IMR-90 (cell line): ENCODE measurements around the gene NPHP4. TPM values are rescaled to one million over a fixed set of nuclear protein-coding genes. Genes with fewer than 3 reads are reported as not detected.
A peak's percentile ranks its signal among the peaks of the same experiment; 100 is the strongest.

Experiments used
- ATAC-seq: fragments of 200-7000 bp; cut with Tn5 transposase; 2 replicates; pipeline ENCODE4 v1.9.1; 2020; ENCODE audit warnings: low read depth, mild to moderate bottlenecking, moderate library complexity
- BruUV-seq: library from RNA; stranded (reverse); fragments of 400-500 nt; replicated peaks from 2 replicates; lab custom pipeline; 2021; lab: Mats Ljungman, UMichigan
- CTCF ChIA-PET: fragments of 300-600 bp; formaldehyde crosslinking; extraction: SDS; loops from one replicate; lab custom pipeline; 2021; ENCODE audit warnings: antibody characterized with exemption; lab: Yijun Ruan, JAX
- POLR2A ChIA-PET: fragments of 300-600 bp; sonication (Branson Sonifier 250); formaldehyde crosslinking; loops from one replicate; lab custom pipeline; 2022; ENCODE audit warnings: antibody characterized with exemption; ENCODE audit not compliant: unreplicated experiment; lab: Charles Lee
- DNase-seq: peaks from one replicate; pipeline ENCODE4 v3.0.0; 2013
- H2AFZ ChIP-seq: replicated peaks from 2 replicates; pipeline ENCODE3; 2013; ENCODE audit warnings: low read length, mild to moderate bottlenecking; ENCODE audit not compliant: poor library complexity
- H2AK5ac ChIP-seq: 2 replicates; pipeline ENCODE4 v1.6.1; 2013; ENCODE audit warnings: low read depth, low read length, inconsistent platforms
- H2AK9ac ChIP-seq: replicated peaks from 2 replicates; pipeline ENCODE3; 2013; ENCODE audit warnings: mild to moderate bottlenecking, low read depth, low read length, moderate library complexity; ENCODE audit not compliant: poor library complexity
- H2BK120ac ChIP-seq: 2 replicates; pipeline ENCODE4 v1.6.1; 2013; ENCODE audit warnings: low read depth, low read length, inconsistent platforms
- H2BK15ac ChIP-seq: 3 replicates; pipeline ENCODE4 v1.6.1; 2013; ENCODE audit warnings: low read depth, low read length, inconsistent platforms
- H2BK20ac ChIP-seq: 2 replicates; pipeline ENCODE4 v1.6.1; 2013; ENCODE audit warnings: low read depth, mild to moderate bottlenecking, inconsistent platforms, low read length, moderate library complexity
- H2BK5ac ChIP-seq: 2 replicates; pipeline ENCODE4 v1.6.1; 2013; ENCODE audit warnings: mild to moderate bottlenecking, low read depth, low read length, inconsistent platforms; ENCODE audit not compliant: poor library complexity, severe bottlenecking
- H3K14ac ChIP-seq: replicated peaks from 2 replicates; pipeline ENCODE4 v1.6.1; 2013; ENCODE audit warnings: low read depth, low read length, inconsistent platforms
- H3K18ac ChIP-seq: 2 replicates; pipeline ENCODE4 v1.6.1; 2013; ENCODE audit warnings: low read depth, low read length, control low read depth
- H3K23ac ChIP-seq: 2 replicates; pipeline ENCODE4 v1.6.1; 2013; ENCODE audit warnings: low read depth, low read length, inconsistent platforms
- H3K27ac ChIP-seq: 2 replicates; pipeline ENCODE4 v1.5.1; 2013; ENCODE audit warnings: mild to moderate bottlenecking, control low read depth, low read length; ENCODE audit not compliant: insufficient read depth
- H3K27me3 ChIP-seq: 2 replicates; pipeline ENCODE4 v1.6.1; 2013; ENCODE audit warnings: low read length; ENCODE audit not compliant: control insufficient read depth, insufficient read depth
- H3K36me3 ChIP-seq: 2 replicates; pipeline ENCODE4 v1.6.1; 2013; ENCODE audit warnings: low read length, mixed read lengths; ENCODE audit not compliant: control insufficient read depth, insufficient read depth
- H3K4ac ChIP-seq: 2 replicates; pipeline ENCODE4 v1.6.1; 2013; ENCODE audit warnings: low read depth, low read length, inconsistent platforms
- H3K4me1 ChIP-seq: 2 replicates; pipeline ENCODE4 v1.6.1; 2013; ENCODE audit warnings: low read length, mixed read lengths; ENCODE audit not compliant: control insufficient read depth, insufficient read depth
- H3K4me2 ChIP-seq: 2 replicates; pipeline ENCODE4 v1.6.1; 2013; ENCODE audit warnings: low read depth, mild to moderate bottlenecking, control low read depth, low read length, moderate library complexity
- H3K4me3 ChIP-seq: 2 replicates; pipeline ENCODE4 v1.5.1; 2013; ENCODE audit warnings: low read depth, mild to moderate bottlenecking, control low read depth, low read length, moderate library complexity; ENCODE audit not compliant: insufficient read depth
- H3K56ac ChIP-seq: 2 replicates; pipeline ENCODE4 v1.6.1; 2013; ENCODE audit warnings: low read length, inconsistent platforms; ENCODE audit not compliant: insufficient read depth; ENCODE audit errors: extremely low read depth
- H3K79me1 ChIP-seq, 2 experiments: 2 replicates each; pipeline ENCODE4 v1.6.1; 2013; ENCODE audit warnings: low read length in 2 of 2, inconsistent platforms in 1 of 2, low read depth in 1 of 2
- H3K9ac ChIP-seq: 2 replicates; pipeline ENCODE4 v1.6.1; 2013; ENCODE audit warnings: low read depth, low read length, control low read depth
- H3K9me1 ChIP-seq: 2 replicates; pipeline ENCODE4 v1.6.1; 2013; ENCODE audit warnings: low read length, inconsistent platforms; ENCODE audit not compliant: insufficient read depth
- H3K9me3 ChIP-seq: 2 replicates; pipeline ENCODE4 v1.6.1; 2013; ENCODE audit warnings: low read length; ENCODE audit not compliant: control insufficient read depth, insufficient read depth
- H4K20me1 ChIP-seq: 2 replicates; pipeline ENCODE4 v1.6.1; 2013; ENCODE audit warnings: low read length, inconsistent platforms; ENCODE audit not compliant: insufficient read depth
- H4K5ac ChIP-seq: 2 replicates; pipeline ENCODE4 v1.6.1; 2013; ENCODE audit warnings: mild to moderate bottlenecking, low read depth, low read length, control low read depth
- H4K8ac ChIP-seq, 2 experiments: 2 replicates each; pipeline ENCODE4 v1.6.1; 2013; ENCODE audit warnings: low read depth in 2 of 2, low read length in 2 of 2, control low read depth in 1 of 2, inconsistent platforms in 1 of 2
- H4K91ac ChIP-seq: 2 replicates; pipeline ENCODE4 v1.6.1; 2013; ENCODE audit warnings: low read depth, low read length, inconsistent platforms; ENCODE audit not compliant: insufficient read depth
- FOS ChIP-seq: fragments of 150-350 bp; IDR thresholded peaks from 2 replicates; pipeline ENCODE4 v1.6.1; 2016; ENCODE audit warnings: low read depth, low read length
- MAFK ChIP-seq: IDR thresholded peaks from 2 replicates; pipeline ENCODE4 v1.6.1; 2012; ENCODE audit warnings: low read depth, low read length, improper control_type of control experiment
- MXI1 ChIP-seq: IDR thresholded peaks from 2 replicates; pipeline ENCODE4 v1.6.1; 2012; ENCODE audit warnings: low read depth, mild to moderate bottlenecking, low read length, moderate library complexity, borderline replicate concordance
- NFE2L2 ChIP-seq: fragments of 150-350 bp; IDR thresholded peaks from 2 replicates; pipeline ENCODE4 v1.6.1; 2016; ENCODE audit warnings: low read depth, mild to moderate bottlenecking, low read length
- whole genome bisulfite sequencing, 2 experiments: methylation state at CpG; one replicate each; pipeline versions ENCODE4 v1.1.5 to v1.1.7; 2013; ENCODE audit warnings: missing lambda C conversion rate in 2 of 2; ENCODE audit not compliant: insufficient read length in 1 of 2; ENCODE audit errors: extremely low coverage in 2 of 2; 5-methylcytosine and 5-hydroxymethylcytosine counted together
- dilution Hi-C: fragments of 300-500 bp; cut with HindIII; formaldehyde crosslinking; loops from one replicate; pipeline ENCODE4 v1.14.3; 2018; ENCODE audit warnings: low sequenced_read_pairs; ENCODE audit not compliant: unreplicated experiment
- in situ Hi-C: fragments of 300-500 bp; cut with MboI; formaldehyde crosslinking; loops from 3 replicates; pipeline ENCODE4 v1.14.3; 2019; ENCODE audit warnings: low sequenced_read_pairs, inconsistent platforms, mixed read lengths
- intact Hi-C: fragments of 100-400 bp; cut with micrococcal nuclease; formaldehyde crosslinking; loops from 2 replicates; pipeline ENCODE4 v1.10.0; 2022
- polyA plus RNA-seq, 3 experiments: library from polyadenylated mRNA; depleted of rRNA; stranded (reverse); fragments of >200 nt; gene quantifications; 2 replicates each; pipeline ENCODE4 v1.2.3, GENCODE V29; 2012; ENCODE audit warnings: low replicate concordance in 1 of 3
- total RNA-seq: library from RNA; depleted of rRNA; stranded (reverse); fragments of >200 nt; gene quantifications from 2 replicates; pipeline ENCODE4 v1.2.3, GENCODE V29; 2012

The NPHP4 gene
- total and polyA plus RNA-seq, 2 of the 4 experiments (the other 2 are of a cell fraction): 2.0 to 5.5 TPM

DNA sequence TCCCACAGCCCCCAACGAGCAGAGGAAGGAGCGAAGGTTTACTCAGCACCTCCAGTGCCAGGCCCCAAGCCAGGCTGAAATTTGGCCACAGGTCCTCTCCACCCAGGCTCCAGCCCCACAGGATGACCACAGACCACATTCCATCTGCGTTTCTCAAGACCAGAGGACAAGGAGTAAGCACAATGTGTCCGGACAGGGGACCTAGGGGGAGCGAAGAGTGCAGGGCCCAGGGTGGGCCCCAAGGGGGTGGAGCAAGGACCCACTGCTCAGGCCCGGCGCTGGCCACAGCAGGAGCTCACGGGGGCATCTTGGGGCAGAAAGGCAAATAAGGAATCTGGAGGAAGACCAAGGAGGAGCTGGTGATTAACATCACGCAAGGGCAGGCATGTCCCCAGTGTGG lies 100.5 kb downstream of the NPHP4 start:
- TF ChIP-seq MAFK (no peak), FOS (no peak), MXI1 (no peak), NFE2L2 (no peak)
- intact Hi-C loops: no loop called here
- Histone ChIP-seq H2AK9ac (no peak overlapping the region), H4K8ac (no peak overlapping the region), H3K4me1 (no peaks in the 10 kb centered on the region; the same call in 1 of the 2 replicates), H3K4ac (no peak overlapping the region), H3K56ac (no peak overlapping the region), H3K14ac (no peak overlapping the region), H3K27ac (no peak overlapping the region), H3K79me1 (no peaks in the 10 kb centered on the region), H2BK120ac (no peak overlapping the region), H3K27me3 (no peaks in the 10 kb centered on the region), H3K18ac (no peak overlapping the region), H3K36me3 (no peaks in the 10 kb centered on the region), H2BK15ac (no peak overlapping the region), H3K23ac (no peak overlapping the region), H3K9ac (no peak overlapping the region), H4K5ac (no peak overlapping the region), H3K4me2 (no peak overlapping the region), H3K4me3 (no peak overlapping the region), H4K20me1 (no peaks in the 10 kb centered on the region), H3K9me3 (no peaks in the 10 kb centered on the region), H2BK5ac (no peak overlapping the region), H2AFZ (no peak overlapping the region), H4K91ac (no peak overlapping the region), H2AK5ac (no peak overlapping the region), H2BK20ac (no peak overlapping the region), H3K9me1 (0 out of 2 replicates have a peak, but pooled peaks cover 3% of the 10 kb centered on the region)
- in situ Hi-C loops: no loop called here
- BruUV-seq: no TSS peak
- 87% methylated on average over 3 of the region's 9 CpGs; no CpG with 5 or more reads in 1 of the 2 experiments for WGBS, 2 experiments
- DNase-seq (peak; percentile 25), ATAC-seq (peak; percentile 59)
- dilution Hi-C loops: no loop called here
- CTCF ChIA-PET: no interaction called here
- POLR2A ChIA-PET: no interaction called here
